ENCODE measurements around the gene PRMT2.

GRCh38 chr21:46627726-46628125 is 7.7 kb upstream of the PRMT2 start:
- TF ChIP-seq, protein P1, sequence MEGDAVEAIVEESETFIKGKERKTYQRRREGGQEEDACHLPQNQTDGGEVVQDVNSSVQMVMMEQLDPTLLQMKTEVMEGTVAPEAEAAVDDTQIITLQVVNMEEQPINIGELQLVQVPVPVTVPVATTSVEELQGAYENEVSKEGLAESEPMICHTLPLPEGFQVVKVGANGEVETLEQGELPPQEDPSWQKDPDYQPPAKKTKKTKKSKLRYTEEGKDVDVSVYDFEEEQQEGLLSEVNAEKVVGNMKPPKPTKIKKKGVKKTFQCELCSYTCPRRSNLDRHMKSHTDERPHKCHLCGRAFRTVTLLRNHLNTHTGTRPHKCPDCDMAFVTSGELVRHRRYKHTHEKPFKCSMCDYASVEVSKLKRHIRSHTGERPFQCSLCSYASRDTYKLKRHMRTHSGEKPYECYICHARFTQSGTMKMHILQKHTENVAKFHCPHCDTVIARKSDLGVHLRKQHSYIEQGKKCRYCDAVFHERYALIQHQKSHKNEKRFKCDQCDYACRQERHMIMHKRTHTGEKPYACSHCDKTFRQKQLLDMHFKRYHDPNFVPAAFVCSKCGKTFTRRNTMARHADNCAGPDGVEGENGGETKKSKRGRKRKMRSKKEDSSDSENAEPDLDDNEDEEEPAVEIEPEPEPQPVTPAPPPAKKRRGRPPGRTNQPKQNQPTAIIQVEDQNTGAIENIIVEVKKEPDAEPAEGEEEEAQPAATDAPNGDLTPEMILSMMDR (conservative IDR thresholded peaks at IDR 0.05; ENCODE audit: low read depth in 2 of 2), result no peak
- TF ChIP-seq POLR2AphosphoS5 (IDR thresholded peaks at IDR 0.05; ENCODE audit: low read depth), result no peak
- TF ChIP-seq ZNF331 (CRISPR knock-in tag; IDR thresholded peaks at IDR 0.05; ENCODE audit: low read depth), result no peak
- no peak for TF ChIP-seq JUNB (IDR thresholded peaks at IDR 0.05; ENCODE audit: unreplicated experiment)

Measured in GM23338 (cell line).